Skin epidermis (tissue), 12 donors: ENCODE results near the gene PHLPP1.
"Not testable (repeated sequence)": the region's sequence is repeated elsewhere in the genome, so short reads cannot be mapped to it uniquely, and the experiment has no call there.

Experiments used
- H3K27ac ChIP-seq, 21 experiments: fragments of 200-600 bp; sonication (generic) in 11 of 21; one replicate each; pipeline ENCODE4 v1.5.0; 2020; ENCODE audit warnings: mild to moderate bottlenecking in 3 of 21, inconsistent platforms in 2 of 21, moderate library complexity in 2 of 21
- H3K4me3 ChIP-seq, 7 experiments: fragments of 200-600 bp; sonication (generic) in 2 of 7; one replicate each; pipeline ENCODE4 v1.5.0; 2020; ENCODE audit warnings: inconsistent platforms in 2 of 7, mild to moderate bottlenecking in 2 of 7, moderate library complexity in 1 of 7

The PHLPP1 gene

DNA sequence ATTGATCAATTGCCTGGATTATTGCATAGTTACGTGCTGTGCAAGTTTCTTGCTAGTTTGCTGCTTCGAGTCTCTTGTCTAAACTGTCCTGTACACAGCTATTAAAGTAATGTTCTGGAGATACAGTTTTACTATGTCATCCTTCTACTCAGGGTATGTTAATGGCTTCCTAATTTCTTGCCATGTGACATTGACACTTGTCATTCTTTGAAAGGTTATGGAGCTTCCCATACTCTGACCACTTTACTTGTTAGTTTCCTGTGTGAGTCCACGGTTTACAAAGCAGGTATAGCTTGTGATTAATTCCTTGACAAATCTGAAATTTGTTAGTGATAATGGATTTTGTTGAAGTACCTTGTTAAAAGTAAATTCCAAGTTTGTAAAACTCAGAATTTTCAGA lies 80.5 kb downstream of the PHLPP1 start:
- Histone ChIP-seq H3K4me3 (no peak overlapping the region), H3K27ac (no peak overlapping the region)

DNA sequence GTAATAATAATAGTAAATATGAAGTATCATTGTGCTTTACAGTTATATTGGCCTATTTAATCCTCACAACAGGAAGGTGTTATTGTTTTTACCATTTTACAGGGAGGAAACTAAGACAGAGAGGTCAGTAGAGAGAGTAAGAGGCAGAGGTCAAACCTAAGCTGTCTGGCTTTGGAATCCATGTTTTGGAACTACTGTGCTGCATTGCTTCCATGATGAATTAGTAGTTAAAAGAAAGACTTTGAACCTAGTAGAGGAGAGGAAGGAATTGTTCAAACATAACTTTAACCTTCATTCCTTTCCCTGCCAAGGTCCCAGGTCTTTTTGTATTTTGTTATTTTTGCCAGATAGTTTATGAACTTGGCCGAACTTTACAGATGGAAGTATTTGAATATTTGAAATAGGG lies 80.9 kb downstream of the PHLPP1 start:
- H3K4me3 ChIP-seq = no peak overlapping the region
- H3K27ac ChIP-seq = no peak overlapping the region

DNA sequence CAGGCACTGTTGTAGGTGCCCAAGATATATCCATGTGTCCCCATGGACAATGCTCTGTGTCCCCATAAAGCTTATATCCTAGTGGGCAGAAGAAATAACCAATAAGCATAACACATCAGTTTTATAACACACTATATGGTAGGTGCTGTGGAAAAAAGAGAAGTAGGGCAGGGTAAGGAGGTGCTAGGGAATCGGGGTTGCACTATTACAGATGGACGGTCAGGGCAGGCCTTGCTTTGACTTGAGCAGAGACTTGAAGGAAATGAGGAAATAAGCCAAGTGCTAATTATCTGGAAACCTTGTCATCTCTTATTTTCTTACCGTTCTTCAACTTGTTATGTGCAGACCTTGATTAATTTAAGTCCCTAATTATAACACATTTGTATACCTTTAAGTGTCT lies 82.0 kb downstream of the PHLPP1 start:
- Histone ChIP-seq H3K4me3 (no peak overlapping the region), H3K27ac (no peak overlapping the region)

DNA sequence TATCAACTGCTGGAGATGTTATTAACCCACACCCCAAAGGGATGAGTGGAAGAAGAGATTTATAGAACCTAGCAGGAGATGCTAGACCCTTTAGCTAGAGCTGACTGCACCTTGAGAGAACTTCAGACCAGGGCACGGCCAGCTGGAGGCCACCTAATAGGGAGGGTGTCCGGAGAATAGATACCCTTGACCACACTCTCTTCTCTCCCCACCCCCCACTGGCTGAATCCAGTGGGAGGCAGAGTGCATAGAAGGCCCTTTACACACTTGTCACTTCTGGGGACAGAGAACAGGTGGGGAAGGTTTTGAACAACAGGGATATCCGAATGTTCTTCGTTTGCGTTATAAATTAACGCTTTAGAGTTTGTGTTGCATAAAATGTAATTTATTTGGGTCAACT lies 84.6 kb downstream of the PHLPP1 start:
- no peak overlapping the region for H3K4me3 ChIP-seq
- no peak overlapping the region for H3K27ac ChIP-seq

DNA sequence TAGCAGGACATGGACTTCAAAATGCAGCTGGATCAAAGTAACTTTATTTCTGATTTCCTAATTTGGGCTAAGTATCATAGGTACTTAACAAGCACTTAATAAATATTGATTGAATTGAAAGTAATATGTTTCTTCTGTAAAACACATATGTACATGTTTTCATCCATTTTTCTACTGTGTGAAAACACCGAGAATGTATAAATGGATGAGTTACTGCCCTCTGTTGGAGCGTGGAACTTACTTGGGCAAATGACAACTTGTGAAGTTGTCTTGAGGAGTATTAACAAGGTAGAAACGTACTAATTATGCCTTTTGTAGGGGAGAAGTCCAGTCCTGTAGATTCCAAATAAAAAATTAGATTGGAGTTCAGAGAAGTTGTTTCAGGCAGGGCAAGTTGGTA lies 87.2 kb downstream of the PHLPP1 start:
- no peak overlapping the region for H3K4me3 ChIP-seq
- H3K27ac ChIP-seq = no peak overlapping the region

DNA sequence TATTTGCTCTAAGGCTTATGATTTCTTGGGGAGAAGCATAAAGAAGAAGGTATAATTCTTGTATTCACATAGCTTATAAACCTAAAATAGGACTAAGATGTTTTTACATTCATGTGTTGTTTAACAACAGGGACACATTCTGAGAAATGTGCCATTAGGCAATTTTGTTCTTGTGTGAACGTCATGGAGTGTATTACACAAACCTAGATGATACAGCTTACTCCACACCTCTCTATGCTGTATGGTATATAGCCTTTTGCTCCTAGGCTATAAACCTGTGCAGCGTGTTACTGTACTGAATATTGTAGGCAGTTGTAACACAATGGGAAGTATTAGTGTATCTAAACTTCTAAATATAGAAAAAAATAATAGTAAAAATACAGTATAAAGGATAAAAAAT lies 92.1 kb downstream of the PHLPP1 start:
- H3K27ac ChIP-seq = no peak overlapping the region
- H3K4me3 ChIP-seq = no peak overlapping the region

DNA sequence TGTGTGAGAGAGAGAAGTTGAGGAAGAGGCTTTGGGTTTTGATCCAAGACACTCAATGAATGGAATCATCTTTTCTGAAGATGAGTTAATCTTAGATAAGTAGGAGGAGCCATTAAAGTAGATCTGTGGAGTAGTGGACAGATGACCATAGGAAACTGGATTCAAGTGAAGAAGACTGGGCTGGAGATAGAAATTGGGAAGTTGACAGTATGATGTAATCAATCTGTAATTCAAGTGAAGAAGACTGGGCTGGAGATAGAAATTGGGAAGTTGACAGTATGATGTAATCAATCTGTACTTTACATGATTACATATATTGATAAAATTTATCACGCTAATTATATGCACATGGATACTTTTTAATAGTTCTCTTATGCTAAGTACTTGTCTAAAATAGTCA lies 92.8 kb downstream of the PHLPP1 start:
- H3K4me3 ChIP-seq = no peak overlapping the region
- no peak overlapping the region for H3K27ac ChIP-seq

DNA sequence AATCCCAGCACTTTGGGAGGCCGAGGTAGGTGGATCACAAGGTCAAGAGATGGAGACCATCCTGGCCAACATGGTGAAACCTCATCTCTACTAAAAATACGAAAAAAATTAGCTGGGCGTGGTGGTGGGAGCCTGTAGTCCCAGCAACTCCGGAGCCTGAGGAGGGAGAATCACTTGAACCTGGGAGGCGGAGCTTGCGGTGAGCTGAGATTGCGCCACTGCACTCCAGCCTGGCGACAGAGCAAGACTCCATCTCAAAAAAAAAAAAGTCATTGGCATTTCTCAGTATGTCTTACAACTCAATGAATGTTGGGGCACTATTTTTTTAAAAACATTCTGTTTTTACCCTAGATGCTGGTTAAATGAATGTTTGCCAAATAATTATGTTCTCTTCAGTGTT lies 94.1 kb downstream of the PHLPP1 start:
- H3K4me3 ChIP-seq, H3K27ac ChIP-seq: not testable (repeated sequence)

DNA sequence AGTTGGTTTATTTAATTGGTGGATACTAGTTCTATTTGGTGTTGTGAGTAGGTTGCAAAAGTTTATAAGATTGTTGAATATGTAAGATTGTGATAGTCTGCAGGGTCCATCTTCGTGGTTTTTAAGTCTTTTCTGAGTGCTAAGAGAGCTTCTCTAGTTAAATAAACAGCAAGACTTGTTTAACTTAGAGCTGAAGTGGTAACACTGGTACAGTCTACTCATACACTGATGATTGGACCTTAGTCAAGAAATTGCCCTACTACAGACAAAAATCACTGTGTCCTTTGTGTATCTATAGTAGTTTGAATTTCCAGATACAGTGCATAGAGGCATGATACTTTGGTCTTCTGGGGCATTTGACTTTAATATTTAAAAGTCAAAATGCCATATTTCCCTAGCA lies 94.6 kb downstream of the PHLPP1 start:
- H3K4me3 ChIP-seq = no peak overlapping the region
- H3K27ac ChIP-seq = no peak overlapping the region

DNA sequence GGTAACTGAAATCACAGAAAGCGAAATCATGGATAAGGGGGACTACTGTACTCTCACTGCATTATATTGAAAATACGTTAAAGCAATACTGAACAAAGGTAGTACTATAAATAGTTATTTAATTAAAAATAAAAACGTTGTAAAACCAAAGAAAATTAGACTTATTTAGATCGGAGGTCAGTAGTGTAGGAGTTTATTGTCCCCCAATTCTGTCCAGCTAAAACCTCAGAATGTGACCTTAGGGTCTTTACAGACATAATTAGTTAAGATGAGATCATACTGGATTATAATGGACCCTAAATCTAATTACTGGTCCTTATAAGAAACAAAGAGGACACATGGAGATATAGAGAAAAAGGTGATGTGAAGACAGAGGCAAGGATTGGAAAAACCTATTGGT lies 95.3 kb downstream of the PHLPP1 start:
- no peak overlapping the region for H3K4me3 ChIP-seq
- H3K27ac ChIP-seq = no peak overlapping the region

DNA sequence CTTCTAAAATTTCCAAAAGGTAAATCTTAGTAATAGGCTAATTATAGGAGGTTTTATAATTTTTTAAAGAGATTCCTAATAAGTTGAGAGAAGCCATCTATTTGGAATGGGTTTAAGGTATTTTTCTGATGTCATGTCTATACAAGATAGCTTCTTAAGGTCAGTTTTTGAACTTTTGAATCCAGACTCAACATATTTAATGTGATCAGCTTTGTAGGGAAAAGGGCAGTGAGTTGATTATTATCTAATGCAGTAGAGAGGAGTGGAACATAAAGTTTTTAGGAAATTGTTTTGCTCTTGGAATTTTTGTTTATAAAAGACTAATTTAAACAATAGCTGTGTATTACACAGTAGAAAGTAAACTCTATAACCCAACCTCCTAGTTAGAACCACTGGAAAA lies 96.3 kb downstream of the PHLPP1 start:
- Histone ChIP-seq H3K27ac (no peak overlapping the region), H3K4me3 (no peak overlapping the region)

DNA sequence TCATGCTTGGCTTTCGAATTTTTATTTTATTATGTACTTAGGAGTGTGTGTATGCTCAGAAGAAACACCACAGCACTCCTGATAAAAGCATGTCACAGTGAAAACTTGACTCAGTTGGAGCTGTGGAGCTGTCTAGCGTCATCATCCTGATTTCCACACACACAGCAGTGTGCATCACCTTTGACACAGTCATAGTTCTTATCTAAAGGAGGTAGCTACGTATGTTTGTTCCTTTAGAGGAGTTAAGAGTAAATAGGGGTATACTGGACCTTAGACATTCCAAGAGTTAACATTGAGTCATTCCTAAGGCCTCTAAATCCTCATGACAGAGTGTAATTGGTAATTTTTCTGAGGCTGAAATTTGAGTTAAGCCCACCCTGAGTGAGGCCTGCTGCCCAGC lies 96.9 kb downstream of the PHLPP1 start:
- no peak overlapping the region for H3K27ac ChIP-seq
- H3K4me3 ChIP-seq = no peak overlapping the region

DNA sequence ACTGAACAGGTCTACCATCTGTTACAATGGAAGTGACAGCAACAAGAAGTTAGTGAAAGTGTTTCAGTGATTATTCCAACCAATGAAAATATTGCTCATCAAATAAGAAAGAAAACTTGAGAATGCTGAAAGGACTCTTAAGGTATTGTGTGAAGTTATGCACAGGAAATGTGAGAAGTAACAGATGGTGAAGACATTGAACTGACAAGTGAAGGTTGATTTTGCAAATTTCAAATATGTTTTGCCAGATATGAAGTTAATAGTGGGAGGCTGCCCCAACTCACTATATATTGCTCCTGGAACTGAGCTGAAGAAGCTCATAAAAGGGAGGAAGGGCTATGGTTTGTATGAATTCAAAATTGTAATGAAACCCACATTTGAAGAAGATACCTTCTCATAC lies 97.5 kb downstream of the PHLPP1 start:
- no peak overlapping the region for H3K27ac ChIP-seq
- H3K4me3 ChIP-seq = no peak overlapping the region

DNA sequence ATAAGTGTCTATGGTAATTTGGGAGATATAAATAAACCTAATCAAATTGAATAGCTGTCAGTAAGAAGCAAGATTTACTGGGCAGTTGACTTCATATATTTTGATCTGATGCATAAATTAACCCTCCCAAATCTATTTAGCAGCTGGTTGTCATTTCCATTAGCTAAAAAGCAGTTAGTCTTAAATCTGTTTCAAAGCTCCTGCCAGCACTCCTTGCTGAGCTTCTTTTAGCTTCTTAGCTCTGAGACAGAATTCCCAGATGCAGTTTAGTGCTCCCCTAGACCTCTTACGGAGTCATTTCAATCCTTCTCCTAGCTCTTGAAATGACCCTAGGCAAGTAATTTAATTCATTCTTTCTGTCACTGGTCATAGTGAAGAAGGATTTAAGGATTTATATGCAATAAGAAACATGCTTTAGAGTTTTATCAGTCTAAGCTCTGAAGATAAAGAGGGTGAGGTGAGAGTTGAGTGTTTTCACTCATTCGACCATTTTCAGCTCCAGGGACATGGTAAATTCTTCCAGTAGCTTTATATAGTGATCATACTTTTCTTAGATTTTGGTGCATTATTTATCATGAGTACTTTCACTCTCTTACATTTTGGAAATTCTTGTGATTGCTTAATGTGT lies 98.9 kb downstream of the PHLPP1 start:
- H3K27ac ChIP-seq = no peak overlapping the region
- no peak overlapping the region for H3K4me3 ChIP-seq

DNA sequence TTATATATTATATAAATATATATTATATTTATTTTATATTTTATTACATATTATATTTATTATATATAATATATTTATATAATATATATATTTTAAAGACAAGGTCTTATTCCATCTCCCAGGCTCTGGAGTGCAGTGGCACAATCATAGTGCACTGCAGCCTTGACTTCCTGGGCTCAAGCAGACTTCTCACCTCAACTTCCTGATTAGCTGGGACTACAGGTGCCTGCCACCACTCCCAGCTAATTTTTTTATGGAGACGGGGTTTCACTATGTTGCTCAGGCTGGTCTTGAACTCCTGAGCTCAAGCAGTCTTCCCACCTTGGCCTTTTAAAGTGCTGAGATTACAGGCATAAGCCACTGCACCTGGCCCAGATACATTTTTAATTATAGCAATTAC lies 110.0 kb downstream of the PHLPP1 start:
- Histone ChIP-seq H3K4me3 (no peak overlapping the region), H3K27ac (no peak overlapping the region)

DNA sequence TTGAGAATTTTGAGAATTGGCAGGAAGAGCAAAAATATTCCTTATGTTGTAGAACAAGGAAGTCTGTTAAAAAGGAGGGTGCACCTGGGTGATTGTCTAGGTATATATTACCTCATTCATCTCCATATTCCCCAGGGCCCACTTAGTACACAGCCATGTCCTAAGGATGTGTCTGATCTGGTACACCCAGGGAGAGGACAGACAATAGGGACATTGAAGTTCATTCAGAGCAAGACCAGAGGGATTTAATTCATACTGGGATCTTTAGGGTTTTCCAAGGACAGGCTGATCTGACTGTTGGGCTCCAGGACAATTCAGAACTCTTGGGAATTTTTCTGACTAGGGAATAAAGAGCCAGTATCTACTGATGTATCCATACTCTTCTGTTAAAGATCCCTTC lies 112.1 kb downstream of the PHLPP1 start:
- Histone ChIP-seq H3K4me3 (no peak overlapping the region), H3K27ac (no peak overlapping the region)

DNA sequence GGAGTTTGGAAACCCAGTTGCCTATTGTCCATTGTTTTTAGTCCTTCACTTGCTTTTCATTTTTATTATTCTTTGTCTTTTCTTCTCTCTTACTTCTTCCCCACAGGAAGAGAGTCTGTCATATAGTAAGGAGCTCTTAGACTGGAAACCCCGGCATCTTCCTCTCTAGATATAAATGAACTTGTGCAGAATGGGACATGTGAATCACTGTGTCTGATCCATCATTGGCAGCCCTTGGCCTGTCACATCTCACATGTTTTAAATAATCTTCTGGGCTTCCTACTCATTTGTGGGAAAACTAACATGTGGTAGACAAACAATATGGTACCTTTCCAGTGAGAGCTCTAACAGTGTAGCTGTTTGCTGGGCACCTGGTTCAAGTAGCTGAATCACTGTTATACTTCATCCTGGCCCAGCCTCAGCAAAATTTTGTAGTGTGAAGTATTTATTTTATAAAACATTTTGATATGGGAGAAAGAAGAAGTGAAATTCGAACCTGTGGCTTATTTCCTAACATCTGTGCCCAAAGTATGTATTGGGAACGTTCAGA lies 112.8 kb downstream of the PHLPP1 start:
- no peak overlapping the region for H3K27ac ChIP-seq
- no peak overlapping the region for H3K4me3 ChIP-seq

DNA sequence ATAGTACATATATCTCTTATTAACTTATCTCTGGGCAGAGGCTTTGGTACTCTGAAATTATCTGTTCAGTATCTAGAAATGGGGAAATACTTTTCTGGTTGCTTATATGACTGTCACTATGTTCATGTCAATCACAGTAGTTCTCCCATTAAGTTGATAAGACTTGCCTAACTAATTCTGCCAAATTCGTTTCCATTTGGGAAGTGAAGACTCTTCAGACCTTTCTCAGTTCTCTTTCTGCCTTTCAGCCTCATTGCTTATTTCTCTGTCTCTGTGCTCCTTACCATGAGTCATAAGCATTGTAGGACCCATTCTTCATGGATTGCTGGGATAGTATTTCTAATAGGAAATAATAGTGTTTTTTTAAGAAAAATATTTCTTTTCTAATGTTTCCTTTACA lies 113.5 kb downstream of the PHLPP1 start:
- Histone ChIP-seq H3K27ac (no peak overlapping the region), H3K4me3 (no peak overlapping the region)

DNA sequence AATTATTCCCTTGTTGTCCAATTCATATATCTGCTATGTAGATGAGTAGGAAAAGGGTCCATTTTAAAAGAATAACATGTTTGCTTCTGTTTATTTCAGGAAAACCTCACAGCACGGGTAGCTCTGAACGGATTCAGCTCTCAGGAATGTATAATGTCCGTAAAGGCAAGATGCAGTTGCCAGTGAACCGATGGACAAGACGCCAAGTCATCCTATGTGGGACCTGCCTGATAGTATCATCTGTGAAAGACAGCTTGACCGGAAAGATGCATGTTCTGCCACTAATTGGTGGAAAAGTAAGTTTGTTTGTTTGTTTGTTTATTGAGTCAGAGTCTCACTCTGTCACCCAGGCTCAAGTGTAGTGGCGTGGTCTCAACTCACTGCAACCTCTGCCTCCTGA lies 114.6 kb downstream of the PHLPP1 start:
- Histone ChIP-seq H3K27ac (no peak overlapping the region), H3K4me3 (no peak overlapping the region)

DNA sequence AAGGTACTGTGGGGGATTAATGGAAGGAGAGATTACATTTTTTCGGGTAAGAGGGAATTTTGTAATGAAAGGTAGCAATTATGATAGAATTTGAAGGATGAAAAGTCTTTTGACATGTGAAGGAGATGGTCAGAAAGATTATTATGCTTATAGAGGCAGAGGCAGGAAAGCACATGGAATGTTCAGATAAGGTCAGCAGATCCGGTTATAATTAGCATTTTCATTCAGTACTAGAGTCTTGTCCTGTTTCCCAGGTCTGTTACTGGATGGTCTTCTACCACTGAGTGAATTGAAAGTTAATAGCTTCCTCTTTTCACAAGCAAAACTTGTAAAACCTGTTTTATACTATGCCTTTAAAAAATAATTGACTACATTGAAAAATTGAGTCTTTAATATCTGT lies 116.9 kb downstream of the PHLPP1 start:
- H3K27ac ChIP-seq = no peak overlapping the region

DNA sequence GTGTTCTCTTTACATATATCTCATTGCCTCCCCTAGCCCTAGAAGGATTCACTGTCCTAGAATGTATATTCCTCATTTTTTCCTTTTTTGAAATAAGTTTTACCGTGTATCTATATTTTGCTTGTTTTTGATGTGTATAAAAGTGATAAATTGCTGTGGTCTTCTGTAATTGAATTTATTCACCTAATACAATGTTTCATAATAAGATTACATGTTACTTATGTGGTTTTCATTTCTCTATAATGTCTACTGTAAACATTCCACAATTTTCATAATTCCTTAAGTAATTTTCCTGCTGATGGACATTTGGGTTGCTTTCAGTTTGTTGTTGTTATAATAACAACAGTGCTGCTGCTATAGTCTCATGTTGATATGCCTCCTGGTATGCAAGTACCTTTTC lies 118.2 kb downstream of the PHLPP1 start:
- no peak overlapping the region for H3K27ac ChIP-seq

More for the DNA sequence above, 116.9 kb downstream of the PHLPP1 start:
- no peak overlapping the region for H3K4me3 ChIP-seq

DNA sequence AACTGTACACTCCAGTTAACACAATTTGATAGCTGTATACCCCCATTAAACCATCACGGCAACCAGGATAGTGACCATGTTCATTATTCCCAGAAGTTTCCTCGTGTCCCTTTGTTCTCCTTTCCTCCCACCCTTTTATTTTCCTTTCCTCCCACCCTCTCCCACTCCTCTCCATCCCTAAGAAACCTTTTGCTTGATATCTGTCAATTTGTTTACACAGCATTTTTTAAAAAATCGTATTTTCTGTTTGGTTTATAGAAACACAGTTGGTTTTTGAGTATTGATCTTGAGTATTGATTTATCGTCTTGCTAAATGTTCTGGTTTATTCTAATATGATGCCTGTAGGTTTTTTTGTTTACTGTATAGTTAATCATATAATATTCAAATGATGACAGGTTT lies 119.4 kb downstream of the PHLPP1 start:
- H3K27ac ChIP-seq = no peak overlapping the region
- H3K4me3 ChIP-seq = no peak overlapping the region

More for the DNA sequence above, 118.2 kb downstream of the PHLPP1 start:
- no peak overlapping the region for H3K4me3 ChIP-seq
